HG03565 (cell line): Measurements from ENCODE around the gene IFT74.

ENCODE experiments used
- ATAC-seq: cut with Tn5 transposase; IDR thresholded peaks from one replicate; pipeline ENCODE4 v1.9.1; 2021; ENCODE audit warnings: mild to moderate bottlenecking, moderate library complexity; ENCODE audit not compliant: unreplicated experiment

The IFT74 gene

GRCh38 chr9:26955921-26956859 is at the start of gene IFT74:
TSS of gene IFT74 (plus strand) at chr9:26956412. CDS start at chr9:26961968, 5,556 bp downstream.
- peak; percentile 98 for ATAC-seq

DNA sequence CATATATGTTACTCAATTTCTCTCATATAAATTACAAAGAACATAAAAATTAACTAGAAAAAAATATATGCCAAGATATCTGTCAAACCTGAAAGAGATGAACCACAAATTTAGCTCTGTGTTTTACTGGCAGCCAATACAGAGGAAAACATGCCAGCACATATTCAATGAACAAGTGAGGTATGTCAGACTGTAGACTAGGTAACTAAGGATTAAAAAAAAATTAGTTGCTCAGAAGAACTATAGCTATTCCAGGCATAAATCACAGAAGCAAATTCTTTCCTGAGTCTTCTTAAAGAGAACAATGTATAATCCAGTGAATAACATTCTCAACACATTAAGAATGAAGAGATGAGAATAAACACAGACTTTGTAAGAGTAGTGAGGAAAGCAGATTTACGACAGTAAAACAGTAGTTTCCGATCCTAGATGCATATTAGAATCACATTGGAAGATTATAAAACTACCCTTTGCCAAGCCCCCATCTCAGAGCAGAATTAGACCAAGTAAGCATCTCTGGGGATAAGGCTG is 43.0 kb upstream of the IFT74 start:
- ATAC-seq: no peak

- no peak for ATAC-seq
Measured at GRCh38 chr9:26919698-26920097, 36.5 kb upstream of the IFT74 start.

DNA sequence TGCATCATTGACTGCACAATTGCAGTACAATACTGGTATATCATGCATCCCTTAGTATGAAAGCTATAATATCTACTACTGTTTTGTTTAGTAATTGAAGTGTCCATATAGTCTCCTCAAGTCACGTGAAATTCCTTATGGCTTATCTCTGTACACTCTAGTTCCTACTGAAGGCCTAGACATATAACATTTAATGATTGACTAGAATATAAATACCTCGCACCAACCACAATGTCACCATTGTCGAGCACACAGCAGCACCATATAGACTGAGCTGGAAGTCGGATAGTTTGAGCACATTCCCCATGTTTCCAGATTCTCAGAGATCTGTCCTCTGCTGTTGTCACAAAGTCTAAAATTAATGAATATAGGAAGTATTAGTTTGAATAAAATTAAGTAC is 30.6 kb upstream of the IFT74 start:
- no peak for ATAC-seq

DNA sequence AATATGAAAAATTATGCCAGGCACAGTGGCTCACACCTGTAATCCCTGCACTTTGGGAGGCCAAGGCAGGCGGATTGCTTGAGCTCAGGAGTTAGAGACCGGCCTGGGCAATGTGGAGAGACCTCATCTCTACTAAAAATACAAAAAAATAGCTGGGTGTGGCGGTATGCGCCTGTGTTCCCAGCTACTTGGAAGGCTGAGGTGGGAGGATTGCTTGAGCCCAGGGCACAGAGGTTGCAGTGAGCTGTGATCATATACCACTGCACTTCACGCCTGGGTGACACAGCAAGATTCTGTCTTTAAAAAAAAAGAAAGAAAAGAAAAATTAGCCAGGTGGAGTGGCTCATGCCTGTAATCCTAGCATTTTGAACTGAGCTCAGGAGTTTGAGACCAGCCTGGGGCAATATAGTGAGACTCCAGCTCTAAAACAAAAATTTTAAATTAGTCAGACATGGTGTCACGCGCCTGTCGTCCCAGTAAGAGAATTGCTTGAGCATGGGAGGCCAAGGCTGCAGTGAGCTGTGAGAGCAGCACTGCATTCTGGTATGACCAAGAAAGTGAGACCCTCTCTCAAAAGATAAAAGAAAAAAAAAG is 27.2 kb upstream of the IFT74 start:
- no peak for ATAC-seq

- no peak for ATAC-seq
Measured at GRCh38 chr9:26935847-26936246, 20.4 kb upstream of the IFT74 start.

- ATAC-seq: no peak
Measured at GRCh38 chr9:26937816-26938371, 18.3 kb upstream of the IFT74 start.

DNA sequence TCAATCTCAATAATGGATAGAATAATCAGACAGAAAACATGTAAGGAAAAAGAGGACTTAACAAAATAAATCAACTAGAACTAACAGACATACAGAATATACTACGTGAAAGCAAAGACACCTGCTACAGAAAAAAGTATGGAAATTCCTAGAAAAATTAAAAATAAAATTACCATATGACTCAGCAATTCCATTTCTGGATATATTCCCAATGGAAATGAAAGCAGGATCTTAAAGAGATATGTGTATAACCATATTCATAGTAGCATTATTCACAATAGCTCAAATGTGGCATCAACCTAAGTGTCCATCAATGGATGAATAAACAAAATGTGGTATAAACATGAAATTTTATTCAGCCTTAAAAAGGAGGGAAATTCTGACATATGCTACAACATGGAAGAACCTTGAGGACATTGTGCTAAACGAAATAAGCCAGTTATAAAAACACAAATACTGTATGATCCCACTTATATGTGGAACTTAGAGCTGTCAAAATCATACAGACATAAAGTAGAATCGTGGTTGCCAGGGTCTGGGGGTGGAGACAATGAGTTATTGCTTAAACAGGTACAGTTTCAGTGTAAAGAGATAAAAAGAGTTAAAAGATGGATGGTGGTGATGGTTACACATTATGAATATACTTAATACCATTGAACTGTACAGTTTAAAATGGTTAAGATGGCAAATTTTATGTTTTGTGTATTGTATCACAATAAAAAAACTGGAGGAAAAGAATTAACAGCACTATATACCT is 16.1 kb upstream of the IFT74 start:
- no peak for ATAC-seq

DNA sequence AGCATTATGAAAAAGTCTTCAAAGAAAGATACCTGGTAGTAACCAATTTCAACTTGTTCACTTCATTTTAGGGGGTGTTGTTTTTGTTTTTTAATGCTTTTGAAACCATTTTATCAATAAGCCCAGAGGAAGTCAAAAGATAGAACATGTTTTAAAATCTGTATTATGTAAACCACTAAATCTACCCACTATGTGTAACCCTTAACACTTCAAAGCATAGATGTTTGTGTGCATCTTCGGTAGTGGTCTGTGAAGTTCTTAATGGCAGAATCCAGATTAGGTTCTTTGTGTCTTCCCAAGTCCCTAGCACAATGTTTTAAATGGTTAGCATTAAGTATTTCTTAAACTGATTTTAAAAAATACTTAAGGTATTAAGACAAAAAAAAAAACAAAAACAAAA is 15.4 kb upstream of the IFT74 start:
- ATAC-seq: no peak

DNA sequence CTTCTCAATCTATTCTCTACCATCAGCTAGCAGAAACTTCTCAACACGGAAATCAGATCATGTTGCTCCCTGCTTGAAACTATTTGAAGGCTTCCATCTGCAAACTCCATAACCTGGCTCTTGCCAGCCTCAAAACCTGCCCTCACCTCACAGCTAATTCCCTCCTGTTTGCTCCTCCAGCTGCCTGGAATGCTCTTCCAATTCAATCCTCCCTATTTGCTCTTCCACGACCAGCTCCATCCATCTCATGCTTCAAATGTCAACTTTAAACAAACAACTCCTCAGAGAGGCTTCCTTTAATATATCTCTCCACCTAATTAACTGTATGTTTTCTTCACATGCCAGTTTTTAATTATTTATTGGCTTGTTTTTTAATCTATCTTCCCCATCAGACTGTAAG is 10.6 kb upstream of the IFT74 start:
- no peak for ATAC-seq

DNA sequence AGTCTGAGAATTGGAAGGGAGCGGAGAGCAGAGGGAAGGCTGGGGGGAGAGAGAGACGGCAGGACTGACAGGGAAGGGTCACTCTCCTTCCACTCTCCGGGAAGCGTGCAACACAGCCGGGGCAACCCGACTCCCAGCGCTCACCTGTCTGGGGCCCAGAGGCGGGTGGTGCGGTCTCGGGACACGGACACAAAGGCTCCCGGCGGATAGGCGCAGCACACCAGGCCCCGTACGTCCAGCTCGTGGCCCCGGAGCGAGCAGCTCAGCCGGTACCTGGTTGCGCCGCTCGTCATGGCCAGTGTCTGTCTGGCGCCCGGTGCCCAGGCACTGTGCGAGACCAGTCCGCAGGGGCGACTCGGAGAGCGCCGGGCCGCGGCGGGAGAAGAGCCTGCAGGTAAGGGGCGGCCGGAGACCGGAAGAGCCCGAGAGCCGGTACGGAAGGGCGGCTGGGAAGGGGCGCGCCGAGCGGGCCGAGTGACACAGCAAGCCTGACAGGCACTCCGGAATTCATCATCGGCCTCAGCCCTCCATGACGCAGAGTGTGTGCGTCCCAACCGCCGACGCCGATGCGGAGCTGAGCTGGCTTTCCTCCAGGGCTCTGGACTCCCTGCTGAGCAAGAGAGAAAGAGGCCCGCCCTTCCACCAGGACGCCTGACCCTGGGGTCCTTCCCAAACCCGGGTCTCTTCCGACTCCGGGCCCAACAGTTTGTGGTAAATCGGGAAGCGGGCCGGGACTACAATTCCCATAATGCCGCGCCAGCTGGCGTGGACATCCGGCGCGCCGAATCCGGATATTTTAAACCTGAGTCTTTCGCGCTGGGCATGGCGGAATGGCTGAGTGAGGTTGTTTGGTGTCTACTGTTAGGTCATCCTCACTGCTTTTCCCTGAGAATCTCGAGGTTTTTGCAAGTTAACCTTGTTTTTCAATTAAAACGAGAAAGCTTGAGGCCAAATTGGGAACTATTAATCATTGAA is 9.2 kb upstream of the IFT74 start, which contains the start of gene PLAA:
Gene PLAA (minus strand): TSS at position 490 of the 975 bp plus-strand sequence. CDS start 197 bp downstream, at position 293.
- ATAC-seq: peak; percentile 98

GRCh38 chr9:26947736-26948135 is 8.5 kb upstream of the IFT74 start:
- ATAC-seq: no peak

GRCh38 chr9:26949637-26950069 is 6.6 kb upstream of the IFT74 start:
- ATAC-seq: no peak

- no peak for ATAC-seq
Measured at GRCh38 chr9:26950521-26950920, 5.7 kb upstream of the IFT74 start.

DNA sequence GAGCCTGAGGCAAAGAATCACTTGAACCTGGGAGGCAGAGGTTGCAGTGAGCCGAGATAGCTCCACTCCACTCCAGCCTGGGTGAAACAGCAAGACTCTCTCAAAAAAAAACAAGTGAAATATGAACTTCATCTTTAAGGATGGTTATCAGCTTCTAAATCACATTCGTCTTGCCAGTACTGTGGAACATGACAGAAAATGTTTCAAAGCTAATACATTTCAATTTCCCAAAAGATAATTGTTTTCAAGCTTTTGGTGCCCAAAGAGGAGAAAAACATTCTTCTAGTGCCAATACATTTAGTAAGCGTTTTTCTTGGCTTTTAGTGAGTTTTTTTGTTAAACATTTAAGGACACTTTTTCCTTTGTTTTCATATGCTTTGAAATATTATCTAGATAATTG is 4.4 kb upstream of the IFT74 start:
- no peak for ATAC-seq

GRCh38 chr9:26954050-26954508 is 2.1 kb upstream of the IFT74 start:
- ATAC-seq: peak; percentile 25

DNA sequence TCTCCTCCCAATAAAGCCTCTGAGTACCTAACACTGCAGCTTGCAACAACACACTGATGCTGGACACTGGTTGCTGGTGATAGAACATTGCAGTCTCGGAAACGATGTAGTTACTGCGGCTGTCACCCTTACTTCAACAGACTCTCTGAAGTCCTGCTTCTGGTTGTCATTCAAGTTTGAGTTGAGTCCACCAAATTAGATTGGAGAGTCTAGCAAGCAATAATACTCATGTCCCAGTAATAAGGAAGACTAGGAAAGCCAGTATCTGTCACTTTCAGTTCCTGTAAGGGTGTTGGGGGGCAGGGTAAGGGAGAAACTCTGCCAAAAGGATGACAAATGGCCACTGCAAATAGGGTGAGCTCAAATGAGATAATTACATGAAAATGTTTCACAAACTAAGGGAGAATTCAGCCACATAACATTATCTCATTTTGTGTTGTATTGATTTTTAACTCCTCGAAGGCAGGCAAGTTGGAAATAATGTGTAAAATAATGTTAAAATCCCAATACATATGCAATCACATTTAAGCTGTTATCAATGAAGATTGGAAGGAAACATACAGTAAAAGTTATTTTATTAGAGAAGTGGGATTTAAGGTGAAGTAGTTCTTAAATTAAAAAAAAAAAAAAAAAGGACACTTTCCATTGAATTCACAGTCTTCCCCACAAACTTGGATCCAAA is 849 bp upstream of the IFT74 start:
- ATAC-seq: no peak

DNA sequence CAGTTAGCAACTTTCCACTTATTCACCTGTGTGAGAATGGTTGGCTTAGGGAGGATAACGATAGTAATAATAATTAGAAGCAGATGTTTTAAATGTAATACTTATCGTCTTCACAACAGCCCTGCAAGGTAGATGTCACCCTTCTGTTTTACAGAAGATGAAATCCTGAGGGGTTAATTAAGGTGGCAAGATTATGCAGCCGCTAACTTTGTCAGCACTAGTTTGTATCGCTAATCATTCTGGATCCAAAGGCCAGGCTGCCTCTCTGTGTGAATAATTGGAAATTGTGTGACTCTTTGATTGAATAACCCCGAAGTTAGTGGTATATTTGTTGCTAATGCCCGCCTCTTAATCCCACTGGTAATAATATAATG is 635 bp downstream of the IFT74 start:
- ATAC-seq: no peak

DNA sequence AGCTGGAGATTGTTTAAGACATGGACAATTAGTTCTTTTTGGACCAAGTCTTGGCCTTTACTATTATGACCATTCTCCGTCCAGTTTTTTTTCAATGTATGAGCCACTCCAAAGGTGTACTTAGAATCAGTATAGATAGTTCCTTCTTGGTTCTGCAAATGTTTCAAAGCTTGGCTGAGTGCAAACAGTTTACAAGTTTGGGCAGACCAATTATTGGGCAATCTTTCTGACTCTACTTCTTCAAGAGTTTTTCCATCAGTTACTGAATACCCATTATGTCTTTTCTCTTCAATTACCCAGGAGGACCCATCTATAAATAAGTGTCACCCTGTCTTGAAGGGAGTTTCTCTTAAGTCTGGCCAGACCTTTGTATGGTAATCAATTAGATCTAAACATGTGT is 15.5 kb downstream of the IFT74 start:
- ATAC-seq: no peak
